HT1080 (cell line): Measurements from ENCODE around the gene BACE1-AS. TPM values are rescaled to one million over a fixed set of nuclear protein-coding genes. Genes with fewer than 3 reads are reported as not detected.
"Not testable (repeated sequence)": the region's sequence is repeated elsewhere in the genome, so short reads cannot be mapped to it uniquely, and the experiment has no call there.

Experiments
- DNase-seq: peaks from one replicate; pipeline ENCODE4 v3.0.0-alpha.2; 2015; ENCODE audit warnings: low read depth
- small RNA-seq: library from RNA; depleted of rRNA; stranded (forward); fragments of <200 nt; gene quantifications from one replicate; pipeline ENCODE3, GENCODE V24; 2014
- total RNA-seq: library from RNA; depleted of rRNA; stranded (reverse); fragments of >200 nt; shearing (Covaris generic); gene quantifications from 2 replicates; pipeline ENCODE4 v1.2.3, GENCODE V29; 2014; rRNA removed

BACE1-AS gene
- total RNA-seq, 1 experiment from 2014 or later: 3.8 TPM

- no peak for DNase-seq
Measured at GRCh38 chr11:117319214-117319840, 28.2 kb downstream of the BACE1-AS start.

GRCh38 chr11:117327255-117327566 lies 36.1 kb downstream of the BACE1-AS start:
- not testable (repeated sequence) for DNase-seq

- peak; percentile 96 for DNase-seq
Measured at GRCh38 chr11:117327567-117328374, 36.6 kb downstream of the BACE1-AS start, which contains the start of gene CEP164. Gene CEP164 (plus strand): TSS chr11:117327854. CDS start chr11:117338587, 10,733 bp downstream.

- no peak for DNase-seq
Measured at GRCh38 chr11:117328375-117329010, 37.3 kb downstream of the BACE1-AS start.

GRCh38 chr11:117332843-117333242 lies 41.7 kb downstream of the BACE1-AS start:
- DNase-seq: no peak

- no peak for DNase-seq
Measured at GRCh38 chr11:117333917-117334316, 42.8 kb downstream of the BACE1-AS start.

GRCh38 chr11:117334896-117335295 lies 43.8 kb downstream of the BACE1-AS start:
- no peak for DNase-seq

- no peak for DNase-seq
Measured at GRCh38 chr11:117335399-117335798, 44.3 kb downstream of the BACE1-AS start.

GRCh38 chr11:117337076-117337475 lies 45.9 kb downstream of the BACE1-AS start:
- DNase-seq: no peak

Small RNA genes lying within 50 kb of the gene (small RNA-seq; reads per million reads assigned to genes)
- not detected for gene RF00564

Other genes starting within 250 kb of the BACE1-AS start
- 14.3 and 15.2 TPM in 2 replicates for gene SIK3, start 192.9 kb upstream of the BACE1-AS start, total RNA-seq
- gene PAFAH1B2, start 147.1 kb upstream of the BACE1-AS start, total RNA-seq: 112 and 120 TPM in 2 replicates
- gene SIDT2, start 112.6 kb upstream of the BACE1-AS start, total RNA-seq: 3.0 and 4.3 TPM in 2 replicates
- gene TAGLN, start 92.0 kb upstream of the BACE1-AS start, total RNA-seq: 26.6 and 29.8 TPM in 2 replicates
- 39.6 and 45.7 TPM in 2 replicates for gene PCSK7, start 59.3 kb upstream of the BACE1-AS start, total RNA-seq
- gene RNF214, start 58.7 kb upstream of the BACE1-AS start, total RNA-seq: 7.5 and 9.3 TPM in 2 replicates
- gene BACE1, start 24.9 kb downstream of the BACE1-AS start, total RNA-seq: 7.3 and 13.4 TPM in 2 replicates
- 41.4 and 42.9 TPM in 2 replicates for gene CEP164, start 36.5 kb downstream of the BACE1-AS start, total RNA-seq